Measurements from ENCODE around the gene NPAS3. TPM values are rescaled to one million over a fixed set of nuclear protein-coding genes. Genes with fewer than 3 reads are reported as not detected.

Gene NPAS3
- total and polyA plus RNA-seq, 4 donors, result 0.07 to 0.09 (median 0.08) TPM; not detected in 1

GRCh38 chr14:33493990-33494389 is 555.3 kb downstream of the NPAS3 start:
- 84% methylated on average over 5 of the region's 5 CpGs for WGBS
- Histone ChIP-seq H3K9ac (ENCODE audit: low read depth in 1 of 2, low read length in 2 of 2) (no peak overlapping the region), H3K4me3 (ENCODE audit: low read depth in 1 of 3, low read length in 3 of 3) (no peak overlapping the region), H3K27me3 (ENCODE audit: control insufficient read depth in 4 of 4, insufficient read depth in 4 of 4, low read length in 3 of 4) (peaks cover 0 to 4% (median 0%) of the 10 kb centered on the region in 4 donors), H3K9me3 (ENCODE audit: control insufficient read depth in 4 of 4, low read length in 3 of 4) (peaks cover 0 to 2% (median 0%) of the 10 kb centered on the region in 4 donors), H3K4me1 (ENCODE audit: control insufficient read depth in 4 of 4, insufficient read depth in 4 of 4, low read length in 3 of 4) (no peaks in the 10 kb centered on the region), H3K36me3 (ENCODE audit: control insufficient read depth in 4 of 4, insufficient read depth in 3 of 4, low read depth in 1 of 4, low read length in 3 of 4) (no peaks in the 10 kb centered on the region), H3K27ac (ENCODE audit: low read depth in 1 of 2, low read length in 2 of 2) (no peak overlapping the region)
- DNase-seq (ENCODE audit: low spot score), result no peak
- TF ChIP-seq SP1 (IDR thresholded peaks at IDR 0.05) (no peak), RXRA (IDR thresholded peaks at IDR 0.05) (no peak)

GRCh38 chr14:33499687-33500086 is 561.0 kb downstream of the NPAS3 start:
- H3K36me3 ChIP-seq (ENCODE audit: control insufficient read depth in 4 of 4, insufficient read depth in 3 of 4, low read depth in 1 of 4, low read length in 3 of 4), result no peaks in the 10 kb centered on the region
- 66% methylated on average over 7 of the region's 7 CpGs for WGBS
- TF ChIP-seq JUND (IDR thresholded peaks at IDR 0.05) (no peak), REST (IDR thresholded peaks at IDR 0.05) (no peak), FOXA1 (IDR thresholded peaks at IDR 0.05) (no peak), HNF4A (conservative IDR thresholded peaks at IDR 0.05) (no peak), RAD21 (IDR thresholded peaks at IDR 0.05) (no peak), MAX (IDR thresholded peaks at IDR 0.05) (no peak), YY1 (IDR thresholded peaks at IDR 0.05) (no peak), HNF4G (IDR thresholded peaks at IDR 0.05) (no peak), ZBTB33 (IDR thresholded peaks at IDR 0.05) (no peak)
- peaks cover 0 to 1% (median 0%) of the 10 kb centered on the region in 4 donors for H3K9me3 ChIP-seq (ENCODE audit: control insufficient read depth in 4 of 4, low read length in 3 of 4)
- DNase-seq (ENCODE audit: low spot score), result no peak
- H3K4me3 ChIP-seq (ENCODE audit: low read depth in 1 of 3, low read length in 3 of 3), result no peak overlapping the region
- no peaks in the 10 kb centered on the region for H3K4me1 ChIP-seq (ENCODE audit: control insufficient read depth in 4 of 4, insufficient read depth in 4 of 4, low read length in 3 of 4)
- H3K27ac ChIP-seq (ENCODE audit: low read depth in 1 of 2, low read length in 2 of 2), result no peak overlapping the region
- no peak overlapping the region for H3K9ac ChIP-seq (ENCODE audit: low read depth in 1 of 2, low read length in 2 of 2)
- no peaks in the 10 kb centered on the region for H3K27me3 ChIP-seq (ENCODE audit: control insufficient read depth in 4 of 4, insufficient read depth in 4 of 4, low read length in 3 of 4)

GRCh38 chr14:33504246-33505099 is 565.8 kb downstream of the NPAS3 start:
- Histone ChIP-seq H3K4me1 (ENCODE audit: control insufficient read depth in 4 of 4, insufficient read depth in 4 of 4, low read length in 3 of 4) (no peaks in the 10 kb centered on the region), H3K9ac (ENCODE audit: low read depth in 1 of 2, low read length in 2 of 2) (no peak overlapping the region), H3K27me3 (ENCODE audit: control insufficient read depth in 4 of 4, insufficient read depth in 4 of 4, low read length in 3 of 4) (no peaks in the 10 kb centered on the region), H3K27ac (ENCODE audit: low read depth in 1 of 2, low read length in 2 of 2) (no peak overlapping the region), H3K9me3 (ENCODE audit: control insufficient read depth in 4 of 4, low read length in 3 of 4) (no peaks in the 10 kb centered on the region), H3K36me3 (ENCODE audit: control insufficient read depth in 4 of 4, insufficient read depth in 3 of 4, low read depth in 1 of 4, low read length in 3 of 4) (no peaks in the 10 kb centered on the region), H3K4me3 (ENCODE audit: low read depth in 1 of 3, low read length in 3 of 3) (no peak overlapping the region)
- WGBS, result 69% methylated on average over 5 of the region's 5 CpGs
- DNase-seq (ENCODE audit: low spot score), result no peak
- TF ChIP-seq FOXA1 (IDR thresholded peaks at IDR 0.05) (no peak), SP1 (IDR thresholded peaks at IDR 0.05) (no peak), FOXA2 (IDR thresholded peaks at IDR 0.05) (no peak), ZBTB33 (IDR thresholded peaks at IDR 0.05) (no peak), CTCF (IDR thresholded peaks at IDR 0.05; ENCODE audit: low read depth, low read length, missing input control) (no peak), TAF1 (conservative IDR thresholded peaks at IDR 0.05) (no peak), HNF4G (IDR thresholded peaks at IDR 0.05) (no peak), MAX (IDR thresholded peaks at IDR 0.05) (no peak), HNF4A (conservative IDR thresholded peaks at IDR 0.05) (no peak)

Measured in liver (tissue), 9 donors.